ENCODE measurements around the gene RBMS3.
"Not testable (repeated sequence)": the region's sequence is repeated elsewhere in the genome, so short reads cannot be mapped to it uniquely, and the experiment has no call there.

The RBMS3 gene

GRCh38 chr3:29389362-29389761 lies 108.5 kb downstream of the RBMS3 start:
- no peak for DNase-seq

GRCh38 chr3:29392625-29393388 lies 111.9 kb downstream of the RBMS3 start:
- no peak for DNase-seq

DNA sequence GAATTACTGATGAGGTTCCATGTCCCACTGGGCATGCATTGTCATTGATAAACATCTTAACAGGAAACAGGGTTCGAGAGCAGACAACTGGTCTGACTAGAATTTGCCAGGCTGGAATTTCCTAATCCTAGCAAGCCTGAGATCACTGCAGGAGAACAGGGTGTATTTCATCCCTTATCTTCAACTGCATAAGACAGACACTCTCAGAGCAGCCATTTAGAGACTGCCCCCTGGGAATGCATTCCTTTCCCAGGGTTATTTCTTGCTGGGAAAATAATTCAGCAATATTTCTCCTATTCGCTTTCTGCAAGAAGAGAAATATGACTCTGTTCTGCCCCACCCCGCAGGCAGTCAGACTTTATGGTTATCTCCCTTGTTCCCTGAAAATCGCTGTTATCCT lies 113.1 kb downstream of the RBMS3 start:
- DNase-seq = not testable (repeated sequence)

DNA sequence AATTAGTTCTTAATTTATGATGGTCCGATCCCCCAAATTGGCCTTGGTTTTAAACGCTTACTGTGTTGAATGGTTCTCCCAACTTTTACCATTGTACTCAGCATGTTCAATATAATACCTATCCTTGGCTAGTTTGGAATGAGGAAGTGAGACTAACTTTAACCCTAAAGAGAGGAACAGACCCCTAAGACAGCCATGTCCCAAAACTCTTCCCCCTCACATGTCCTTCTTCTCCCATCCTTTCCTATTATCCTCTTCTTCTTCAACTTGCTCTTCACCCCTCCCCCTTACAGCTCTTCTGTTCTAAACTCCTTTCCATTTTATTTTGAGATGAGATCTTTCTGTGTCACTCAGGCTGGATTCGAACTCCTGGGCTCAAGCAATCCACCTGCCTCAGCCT lies 116.5 kb downstream of the RBMS3 start:
- no peak for DNase-seq

- DNase-seq = no peak
Measured at GRCh38 chr3:29398787-29399186, 117.9 kb downstream of the RBMS3 start.

DNA sequence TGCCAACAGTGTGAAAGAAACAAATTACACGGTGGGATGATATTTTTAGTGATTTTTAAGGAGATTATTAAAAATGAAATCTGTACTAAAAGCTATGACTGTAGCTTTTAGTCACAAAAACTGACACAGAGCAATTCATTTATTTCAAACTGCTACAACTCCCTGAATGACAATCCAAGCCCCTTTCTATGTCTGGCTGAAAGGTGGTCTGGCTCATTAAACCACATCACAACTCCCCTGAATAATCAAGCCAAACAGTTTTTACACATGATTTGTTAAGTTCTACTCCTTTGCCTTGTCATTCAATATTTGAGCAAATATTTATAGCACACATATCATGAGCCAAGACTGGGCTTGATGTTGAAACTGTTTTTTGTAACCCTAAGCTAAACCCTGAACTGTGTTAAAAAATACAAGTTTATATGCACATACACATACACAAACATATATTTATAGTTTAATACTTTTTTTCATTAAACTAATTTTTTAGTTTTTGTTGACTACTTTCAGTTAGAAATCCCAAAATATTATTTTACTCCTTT lies 125.5 kb downstream of the RBMS3 start:
- DNase-seq = no peak

DNA sequence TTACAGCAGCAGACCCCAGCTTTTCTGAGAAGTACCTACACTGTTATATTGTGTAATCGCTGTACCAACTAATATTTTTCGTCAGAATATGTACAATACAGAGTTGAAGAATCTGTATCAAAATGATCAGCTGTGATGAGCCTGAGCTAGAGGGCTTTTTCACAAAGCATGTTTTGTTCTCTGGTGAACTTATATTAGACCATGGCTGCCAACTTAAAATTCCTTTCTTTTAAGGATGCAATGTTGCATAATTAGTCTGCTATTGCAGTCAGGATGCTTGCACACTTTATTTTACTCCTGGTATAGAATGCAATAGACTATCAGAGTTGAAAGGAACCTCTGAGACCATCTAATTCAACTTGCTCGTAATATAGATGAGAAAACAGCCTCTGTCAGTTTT lies 127.8 kb downstream of the RBMS3 start:
- DNase-seq = no peak

DNA sequence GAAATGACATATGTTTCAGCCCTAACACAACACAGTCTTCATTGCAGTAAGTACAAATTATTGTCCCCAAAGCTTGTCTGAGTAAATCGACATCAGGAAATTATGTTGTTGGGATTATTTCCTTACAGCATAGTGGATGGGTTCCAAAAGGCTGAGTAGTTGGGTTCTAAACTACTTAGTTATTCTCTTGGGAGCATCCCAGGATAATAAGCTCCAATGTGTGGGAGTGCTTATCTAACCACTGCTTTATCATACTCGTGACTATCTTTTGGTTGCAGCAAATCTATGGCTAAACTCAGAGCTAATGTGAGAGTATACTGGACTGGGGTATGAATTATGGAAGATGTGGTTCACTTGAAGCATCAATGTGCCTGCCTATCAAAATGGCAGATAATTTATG lies 128.5 kb downstream of the RBMS3 start:
- no peak for DNase-seq

DNA sequence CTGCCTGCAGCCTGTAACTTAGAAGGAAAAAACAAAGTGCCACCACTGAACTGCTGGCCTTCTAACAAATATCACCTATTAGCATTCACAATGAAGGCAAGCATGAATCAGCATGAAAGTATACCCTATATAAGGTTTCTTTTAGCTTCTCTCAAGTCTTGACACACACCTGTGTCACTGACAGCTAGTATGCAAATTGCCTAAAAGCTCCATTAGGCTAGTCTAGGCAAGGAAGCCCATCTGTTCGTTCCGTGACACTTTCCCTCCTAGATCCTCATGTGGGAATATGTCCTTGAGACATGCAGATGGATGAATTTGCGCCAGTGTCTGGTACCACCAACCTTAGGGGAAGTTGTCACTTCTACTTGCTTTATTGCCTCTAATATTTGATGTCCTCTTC lies 129.3 kb downstream of the RBMS3 start:
- DNase-seq = no peak

DNA sequence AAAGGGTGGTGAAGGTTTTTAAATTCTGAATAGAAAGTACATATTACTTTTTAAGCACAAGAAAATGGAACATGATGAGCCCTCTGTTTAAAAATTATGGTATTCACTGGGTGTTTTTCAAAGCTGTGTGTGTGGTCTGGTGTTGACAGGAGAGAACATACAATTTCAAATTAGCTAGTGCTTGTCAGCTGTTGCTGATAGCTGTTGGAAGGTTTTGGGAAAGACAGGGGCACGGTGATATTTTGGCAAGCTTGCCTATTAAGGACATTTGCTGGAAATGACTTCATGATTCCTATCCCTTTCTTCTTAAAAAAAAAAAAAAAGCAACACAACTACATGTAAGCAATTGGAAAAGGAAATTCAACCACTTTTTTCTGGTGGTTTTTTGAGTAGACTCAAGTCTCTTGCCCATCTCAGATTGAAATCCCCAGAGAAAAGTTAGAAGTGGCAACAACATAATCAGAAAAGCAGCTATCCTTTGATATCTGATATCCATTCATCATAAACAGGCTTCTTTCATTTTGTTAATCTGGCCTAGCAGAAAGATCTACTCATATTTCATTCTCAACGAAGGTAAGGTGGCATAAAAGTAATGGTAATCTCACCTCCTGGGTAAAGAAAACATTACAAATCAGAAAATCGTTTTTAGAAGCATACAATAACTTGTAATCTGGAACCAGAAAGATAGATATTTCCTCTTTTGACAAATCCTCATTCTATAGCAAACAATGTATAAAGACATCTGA lies 130.0 kb downstream of the RBMS3 start:
- DNase-seq = no peak

DNA sequence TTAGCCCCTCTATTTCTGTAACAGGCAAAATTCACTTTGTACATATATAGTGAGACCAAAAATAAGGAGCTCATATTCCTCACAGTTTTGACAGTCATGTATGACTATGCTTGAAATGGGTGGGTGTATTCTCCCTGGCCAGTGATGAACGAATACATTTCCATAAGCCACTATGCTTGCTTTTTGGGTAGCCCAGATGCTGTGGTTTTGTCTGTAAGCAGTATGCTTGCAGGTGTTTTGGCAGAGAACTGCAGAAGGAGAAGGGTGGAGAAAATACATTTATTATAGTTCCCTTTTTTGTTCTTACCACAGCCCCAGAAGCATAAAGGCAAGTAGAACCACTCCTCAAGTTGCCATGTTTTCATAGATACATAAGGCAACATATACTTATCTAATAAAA lies 131.2 kb downstream of the RBMS3 start:
- DNase-seq = no peak

- no peak for DNase-seq
Measured at GRCh38 chr3:29414468-29415224, 133.8 kb downstream of the RBMS3 start.

DNA sequence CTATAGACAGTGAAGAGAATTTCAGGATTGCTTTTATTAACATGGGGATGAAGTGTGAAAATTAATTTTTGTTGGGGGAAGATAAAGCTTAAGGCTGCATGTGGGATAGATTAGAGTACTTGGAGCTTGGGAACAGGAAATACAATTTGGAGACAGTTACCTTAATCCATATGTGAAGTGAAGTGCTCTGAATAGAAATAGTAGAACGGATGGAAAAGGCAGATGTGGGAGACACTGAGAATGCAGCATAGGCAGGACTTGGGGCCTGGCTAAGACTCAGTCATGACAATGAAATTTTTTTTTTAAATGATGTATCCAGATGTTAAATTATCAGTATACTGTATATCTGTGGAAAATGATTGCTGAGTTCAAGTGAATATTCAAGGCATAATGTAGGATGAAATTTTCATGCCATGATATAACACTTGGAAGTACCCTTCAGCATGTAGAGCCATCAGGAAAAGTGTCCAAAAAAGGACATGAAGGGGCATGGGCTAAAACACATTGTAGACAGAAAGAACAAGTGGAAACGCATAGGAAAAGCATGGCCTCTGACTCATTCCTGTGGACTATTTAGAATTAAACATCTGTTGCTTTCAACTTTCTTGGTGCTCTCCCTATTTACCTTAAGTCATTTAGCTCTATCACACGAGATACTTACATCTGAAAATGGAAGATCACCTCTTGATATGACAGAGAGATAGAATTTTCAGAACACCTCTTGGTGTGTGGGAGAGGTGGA lies 134.8 kb downstream of the RBMS3 start:
- DNase-seq = no peak

GRCh38 chr3:29416514-29416913 lies 135.6 kb downstream of the RBMS3 start:
- DNase-seq = no peak

- DNase-seq = no peak
Measured at GRCh38 chr3:29420106-29420505, 139.2 kb downstream of the RBMS3 start.

DNA sequence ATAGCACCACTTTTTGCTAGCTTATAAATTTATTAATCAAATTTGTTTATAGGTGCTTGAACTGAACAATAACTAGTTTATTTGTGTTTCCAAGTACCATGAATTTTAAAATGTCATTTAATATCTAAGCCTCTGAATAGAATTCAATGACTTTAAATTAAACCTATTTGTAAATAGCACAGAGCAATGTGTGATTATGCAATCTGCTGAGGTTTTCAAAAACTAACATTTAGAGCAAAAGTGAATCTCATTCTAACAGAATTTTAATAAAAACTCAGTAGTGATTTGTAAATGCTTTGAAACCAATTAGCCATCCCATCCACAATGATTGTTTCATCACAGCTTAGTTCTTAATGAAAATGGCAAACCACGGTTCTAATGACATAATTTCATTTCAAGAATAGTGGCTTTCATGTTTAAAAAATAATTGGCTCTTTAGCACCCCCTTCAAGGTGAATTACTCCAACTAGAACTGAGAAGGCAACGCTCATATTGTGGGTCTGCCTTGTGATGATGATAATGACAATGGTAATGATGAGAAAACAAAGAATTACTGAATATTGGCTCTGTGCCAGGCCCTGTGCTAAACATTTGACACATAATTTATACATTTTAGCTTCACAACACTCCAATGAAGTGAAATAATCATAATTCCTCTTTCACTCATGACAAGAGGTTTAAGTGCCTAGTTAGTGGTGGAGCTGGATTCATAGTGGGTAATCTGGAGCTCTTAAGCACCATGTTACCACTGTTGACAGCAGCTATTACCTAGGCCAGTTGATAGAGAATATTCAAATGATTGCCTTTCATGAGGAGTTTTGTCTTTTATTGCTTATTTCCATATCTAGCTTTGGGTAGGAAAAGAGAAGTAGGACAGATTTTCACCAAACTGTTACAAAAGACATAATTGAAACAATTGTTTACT lies 145.7 kb downstream of the RBMS3 start:
- no peak for DNase-seq

DNA sequence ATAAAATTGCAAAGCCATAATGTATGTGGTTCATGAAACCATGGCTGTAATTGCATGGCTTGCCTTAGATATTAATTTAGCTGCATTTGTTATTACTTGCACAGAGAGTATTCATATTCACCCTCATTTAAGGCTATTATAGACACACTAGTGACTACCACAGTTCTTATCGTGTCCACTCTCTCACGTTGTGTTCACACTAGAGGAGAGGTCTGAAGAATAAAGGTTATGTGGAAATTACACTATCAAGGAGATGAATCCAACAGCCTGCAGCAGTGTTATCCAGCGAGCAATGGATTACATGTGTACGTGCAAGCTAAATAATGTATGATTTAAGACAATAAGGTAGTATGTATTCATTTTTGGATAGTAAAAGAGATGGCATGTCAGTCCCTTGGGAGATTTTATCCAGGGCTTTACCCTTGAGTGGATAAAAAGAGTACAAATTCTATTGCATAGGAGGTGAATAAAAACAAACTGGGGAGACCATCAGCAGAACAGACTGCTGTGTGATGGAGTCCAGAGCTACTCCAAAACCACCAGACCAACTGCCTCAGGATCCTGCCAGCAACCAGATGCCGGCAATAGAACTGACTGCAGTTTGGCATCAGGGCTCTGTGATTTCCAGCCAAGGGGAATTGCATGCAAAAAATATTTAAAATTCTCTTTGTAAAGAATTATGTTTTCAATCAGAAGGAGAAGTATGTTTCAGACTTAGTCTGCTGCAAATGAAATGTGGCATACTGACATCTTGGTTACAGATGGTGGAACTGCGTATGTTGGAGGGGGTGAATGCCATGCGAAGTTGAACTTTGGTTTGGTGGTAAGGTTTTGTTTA lies 146.6 kb downstream of the RBMS3 start:
- DNase-seq = no peak

GRCh38 chr3:29429055-29429679 lies 148.3 kb downstream of the RBMS3 start:
- DNase-seq = no peak

DNA sequence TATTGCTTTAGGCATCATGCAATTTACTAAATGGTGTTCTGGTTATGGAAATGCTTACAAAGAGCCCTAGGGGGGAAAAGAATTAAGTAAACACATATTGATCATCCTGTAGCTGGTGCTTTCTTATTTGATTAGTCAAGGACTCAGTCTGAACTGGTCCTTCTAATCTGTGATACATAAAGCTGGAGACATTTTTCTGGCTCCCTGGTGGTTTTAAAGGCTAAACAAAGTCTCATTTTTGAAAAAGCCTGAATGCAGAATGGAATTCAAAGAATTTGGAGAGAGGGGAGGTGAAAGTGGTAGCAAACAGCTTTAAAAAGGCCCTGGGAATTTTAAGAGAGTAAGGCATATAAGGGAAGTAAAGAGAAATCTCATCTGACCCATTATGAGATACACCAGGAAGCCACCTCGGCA lies 149.7 kb downstream of the RBMS3 start:
- no peak for DNase-seq

Data from C1 segment of cervical spinal cord (tissue), 14 donors.